NAMALWA (cell line): ENCODE results near the gene ZFP1.
"Not testable (repeated sequence)": the region's sequence is repeated elsewhere in the genome, so short reads cannot be mapped to it uniquely, and the experiment has no call there.

Experiments used
- DNase-seq: peaks from one replicate; pipeline ENCODE4 v3.0.0-alpha.2; 2015; ENCODE audit warnings: low spot score

The ZFP1 gene

GRCh38 chr16:75113541-75114121, 34.7 kb upstream of the ZFP1 start:
- DNase-seq: no peak

DNA sequence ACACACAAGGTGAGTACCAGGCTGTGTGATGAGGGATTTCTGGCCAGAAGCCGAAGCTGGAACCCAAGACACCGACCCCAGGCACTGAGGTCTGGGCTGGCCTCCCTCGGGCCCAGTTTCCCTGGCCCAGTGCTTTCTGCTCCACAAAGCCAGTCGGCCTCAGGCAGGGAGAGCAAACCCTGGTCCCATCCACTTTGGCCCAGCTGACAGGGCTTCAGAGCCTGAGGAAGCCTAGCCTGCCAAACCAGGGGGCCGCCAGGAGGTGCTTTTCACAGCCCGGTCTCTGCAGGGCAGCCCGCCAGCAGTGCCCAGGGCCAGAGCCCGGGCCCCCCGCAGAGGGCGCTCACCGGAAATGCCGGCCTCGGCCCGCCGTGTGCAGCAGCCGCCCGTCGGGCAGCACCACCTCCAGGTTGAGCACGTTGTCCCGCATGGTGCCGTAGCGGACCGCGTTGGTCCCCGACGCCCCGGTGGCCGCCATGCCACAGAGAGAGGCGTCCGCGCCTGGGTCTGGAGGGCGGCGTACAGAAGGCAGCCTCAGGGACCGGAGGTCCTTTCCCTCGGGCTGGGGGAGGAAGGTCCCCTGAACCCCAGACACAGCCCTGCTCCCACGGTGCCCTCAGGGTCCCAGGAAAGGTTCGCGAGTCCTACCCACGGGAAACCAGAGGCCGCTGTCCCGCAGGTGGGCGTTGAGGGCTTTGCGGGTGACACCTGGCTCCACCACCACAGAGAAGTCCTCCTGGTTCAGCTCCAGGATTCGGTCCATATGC, 34.0 kb upstream of the ZFP1 start:
- DNase-seq: no peak

DNA sequence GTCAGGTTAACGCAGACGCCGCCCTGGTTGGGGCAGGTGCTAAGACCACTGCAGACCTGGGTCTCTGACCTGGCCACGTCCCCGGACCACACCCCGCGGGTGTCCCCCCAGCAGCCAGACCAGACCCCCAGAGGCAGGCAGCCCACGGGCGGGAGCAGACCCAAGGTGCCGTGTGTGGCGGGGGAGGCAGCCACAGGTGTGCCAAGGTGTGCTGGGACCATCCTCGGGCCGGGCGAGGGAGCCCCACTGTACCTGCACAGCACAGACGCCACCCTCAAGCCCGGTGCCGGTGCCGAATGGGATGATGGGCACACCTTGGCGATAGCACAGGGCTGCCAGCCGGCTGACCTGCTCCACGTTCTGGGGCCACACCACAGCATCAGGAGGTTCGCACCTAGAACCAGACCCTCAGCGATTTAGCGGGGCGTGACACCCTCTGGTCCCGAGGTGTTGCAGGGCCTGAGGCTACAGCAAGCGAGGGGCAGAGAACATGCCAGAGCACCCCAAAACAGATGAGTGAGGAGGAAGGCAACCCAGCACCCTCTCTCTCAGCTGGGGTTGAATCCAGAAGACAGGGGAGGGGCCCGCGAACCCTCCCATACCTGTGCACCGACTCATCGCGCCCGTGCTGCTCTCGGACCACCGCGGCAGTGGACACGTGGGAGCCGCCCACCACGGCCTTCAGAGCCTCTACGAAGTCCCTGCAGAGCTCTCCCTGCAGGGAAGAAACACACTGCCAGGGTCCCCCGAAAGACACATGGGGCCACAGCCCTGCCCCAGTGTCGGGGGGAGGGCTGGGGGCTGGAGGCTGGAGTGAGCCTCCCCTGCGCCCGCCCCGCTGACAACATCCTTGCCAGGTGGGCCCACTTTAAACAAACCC, 33.1 kb upstream of the ZFP1 start:
- no peak for DNase-seq

DNA sequence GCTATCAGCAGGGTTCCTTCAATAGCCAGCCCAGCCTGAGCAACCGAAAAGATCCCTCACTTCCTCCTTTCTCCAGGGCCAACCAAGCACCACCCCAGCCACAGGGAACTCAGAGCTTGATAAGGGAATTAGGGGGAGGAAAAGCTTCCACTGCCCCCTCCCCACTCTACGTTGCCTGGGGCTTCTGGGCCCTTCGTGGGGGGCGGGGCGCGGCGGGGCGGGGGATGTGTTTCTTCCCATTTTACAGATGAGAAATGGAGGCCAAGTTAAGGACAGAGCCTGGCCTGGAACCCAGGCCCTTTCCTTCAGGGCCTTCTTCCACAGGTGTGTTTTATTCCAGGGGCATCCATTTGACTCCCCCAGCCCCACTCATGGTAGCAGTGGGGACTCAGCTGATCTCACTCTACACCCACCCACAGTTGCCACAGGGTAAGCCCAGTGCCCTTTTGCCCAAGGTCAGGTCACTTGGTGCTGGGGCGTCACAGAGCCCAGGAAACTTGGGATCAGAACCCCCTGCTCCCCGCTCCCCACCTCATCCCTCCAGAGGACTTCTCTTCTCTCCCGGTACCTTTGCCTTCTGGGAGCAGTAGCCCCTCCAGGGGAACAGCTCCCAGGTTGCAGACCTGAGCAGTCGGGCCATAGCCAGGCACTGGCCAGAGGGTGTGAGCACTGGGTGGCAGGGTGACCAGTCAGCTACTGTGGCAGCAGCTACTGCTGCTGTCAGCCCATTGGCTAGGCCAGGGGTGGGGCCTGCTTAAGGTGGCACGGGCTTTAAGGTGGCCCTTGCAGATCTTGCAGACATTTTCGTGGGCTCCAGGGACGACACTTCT, 32.0 kb upstream of the ZFP1 start, which contains the start of gene LDHD:
TSS of gene LDHD (minus strand) at position 700 of the 830 bp plus-strand sequence. CDS start at position 640, 60 bp downstream.
- no peak for DNase-seq

DNA sequence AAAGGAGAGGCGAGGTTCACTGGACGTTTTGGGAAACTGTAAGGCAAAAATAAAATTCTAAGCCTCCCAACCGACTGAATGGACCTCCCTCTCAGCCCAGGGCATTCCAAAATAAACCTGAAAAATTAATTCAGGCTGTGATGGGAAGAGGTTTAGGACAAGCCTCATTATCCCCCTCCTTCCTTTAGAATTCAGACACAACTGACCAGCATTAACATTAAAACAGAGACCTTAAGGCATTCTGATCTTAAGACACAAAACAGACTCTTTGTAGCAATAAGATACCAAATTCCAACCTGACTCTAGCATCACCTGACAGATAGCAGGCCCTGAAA, 31.4 kb upstream of the ZFP1 start:
- DNase-seq: no peak

- DNase-seq: no peak
Observed at GRCh38 chr16:75118943-75119539, 29.3 kb upstream of the ZFP1 start.

DNA sequence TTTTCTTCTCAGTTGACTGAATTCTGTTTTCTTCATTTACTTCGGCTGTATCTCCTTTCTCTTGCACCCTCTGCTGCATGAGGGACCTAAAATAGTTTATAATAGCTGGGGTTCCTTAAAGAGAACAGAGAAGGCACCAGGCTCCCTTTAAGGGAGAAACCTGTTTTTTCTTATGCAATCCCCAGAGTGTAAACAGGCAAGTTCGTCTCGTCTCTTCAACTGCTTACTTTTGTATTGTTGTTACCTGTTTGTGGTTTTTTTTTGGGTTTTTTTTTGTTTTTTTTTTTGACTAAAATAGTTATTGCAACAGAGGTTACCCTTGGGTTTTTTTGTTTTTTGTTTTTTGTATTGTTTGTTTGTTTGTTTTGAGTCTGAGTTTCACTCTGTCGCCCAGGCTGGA, 28.1 kb upstream of the ZFP1 start:
- no peak for DNase-seq

- no peak for DNase-seq
Observed at GRCh38 chr16:75121949-75122568, 26.3 kb upstream of the ZFP1 start.

GRCh38 chr16:75122609-75123008, 25.7 kb upstream of the ZFP1 start:
- no peak for DNase-seq

DNA sequence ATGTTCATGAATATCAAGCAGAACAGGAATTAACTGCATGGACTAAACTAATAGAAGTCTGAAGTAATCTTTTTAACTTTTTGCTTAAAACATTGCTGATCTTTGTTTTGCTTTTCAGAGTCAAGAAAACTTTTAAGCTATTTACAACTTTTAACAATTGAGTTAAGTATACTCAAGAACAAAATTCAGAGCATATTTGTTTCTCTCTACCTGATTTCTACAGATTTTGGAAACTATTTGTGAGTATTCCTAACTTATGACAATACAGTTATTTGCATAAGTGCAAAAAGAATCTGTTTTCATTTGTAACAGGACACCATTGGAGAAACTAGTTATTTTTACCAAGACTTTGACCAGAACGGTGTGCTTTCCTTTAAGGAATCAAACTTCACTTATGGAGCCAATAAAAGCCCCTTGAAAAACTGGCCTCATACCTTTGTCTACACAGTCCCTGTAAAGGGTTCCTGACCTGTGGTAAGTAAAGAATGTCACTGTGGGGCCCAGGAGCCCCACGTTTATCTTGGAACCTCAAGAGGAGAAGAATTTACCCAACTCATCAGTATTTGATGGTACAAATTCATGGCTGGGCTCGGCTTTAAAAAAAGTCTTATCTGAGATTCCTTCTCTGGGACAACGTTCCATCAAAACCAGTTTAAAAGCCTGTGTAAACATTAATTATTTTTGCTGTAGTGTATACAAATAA, 20.5 kb upstream of the ZFP1 start:
- DNase-seq: no peak

DNA sequence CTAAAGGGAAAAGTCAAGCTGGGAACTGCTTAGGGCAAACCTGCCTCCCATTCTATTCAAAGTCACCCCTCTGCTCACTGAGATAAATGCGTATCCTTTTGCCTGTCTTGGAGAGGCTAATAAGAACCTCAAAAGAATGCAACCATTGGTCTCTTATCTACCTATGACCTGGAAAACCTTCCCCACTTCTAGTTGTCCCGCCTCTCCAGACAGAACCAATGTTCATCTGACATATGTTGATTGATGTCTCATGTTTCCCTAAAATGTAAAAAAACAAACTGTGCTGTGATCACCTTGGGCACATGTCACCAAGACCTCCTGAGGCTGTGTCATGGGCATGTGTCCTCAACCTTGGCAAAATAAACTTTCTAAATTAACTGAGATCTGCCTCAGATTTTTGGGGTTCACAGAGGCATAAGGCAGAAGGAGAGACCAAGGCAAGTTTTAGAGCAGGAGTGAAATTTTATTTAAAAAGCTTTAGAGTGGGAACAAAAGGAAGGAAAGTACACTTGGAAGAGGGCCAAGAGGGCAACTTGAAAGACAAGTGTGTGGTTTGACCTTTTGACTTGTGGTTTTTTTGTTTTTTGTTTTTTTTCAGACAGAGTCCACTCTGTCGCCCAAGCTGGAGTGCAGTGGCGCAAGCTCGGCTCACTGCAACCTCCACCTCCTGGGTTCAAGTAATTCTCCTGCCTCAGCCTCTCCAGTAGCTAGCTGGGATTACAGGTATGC, 18.7 kb upstream of the ZFP1 start:
- not testable (repeated sequence) for DNase-seq

DNA sequence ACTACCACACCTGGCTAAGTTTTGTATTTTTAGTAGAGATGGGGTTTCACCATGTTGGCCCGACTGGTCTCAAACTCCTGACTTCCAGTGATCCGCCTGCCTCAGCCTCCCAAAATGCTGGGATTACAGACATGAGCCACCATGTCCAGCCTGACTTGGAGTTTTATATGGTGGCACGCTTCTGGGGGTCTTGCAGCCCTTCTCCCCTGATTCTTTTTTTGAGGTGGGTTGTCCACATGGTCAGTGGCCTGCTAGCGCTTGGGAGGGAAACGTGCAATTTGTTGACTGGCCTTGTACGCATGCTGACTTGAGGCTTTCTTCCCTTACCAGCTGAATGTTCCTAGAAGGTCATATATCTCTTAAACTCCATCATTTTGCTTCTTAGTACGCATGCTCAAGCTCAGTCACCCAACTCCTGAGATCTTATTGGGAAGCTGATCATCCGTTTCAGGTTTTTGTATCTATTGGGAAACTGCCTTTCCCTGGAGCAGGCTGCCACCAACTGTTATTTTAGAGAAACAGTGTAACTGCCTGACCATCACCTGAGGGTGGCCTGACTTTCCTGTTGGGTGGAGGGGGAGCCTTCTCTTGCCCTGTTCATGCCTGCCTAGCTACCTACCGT, 18.1 kb upstream of the ZFP1 start:
- DNase-seq: no peak

DNA sequence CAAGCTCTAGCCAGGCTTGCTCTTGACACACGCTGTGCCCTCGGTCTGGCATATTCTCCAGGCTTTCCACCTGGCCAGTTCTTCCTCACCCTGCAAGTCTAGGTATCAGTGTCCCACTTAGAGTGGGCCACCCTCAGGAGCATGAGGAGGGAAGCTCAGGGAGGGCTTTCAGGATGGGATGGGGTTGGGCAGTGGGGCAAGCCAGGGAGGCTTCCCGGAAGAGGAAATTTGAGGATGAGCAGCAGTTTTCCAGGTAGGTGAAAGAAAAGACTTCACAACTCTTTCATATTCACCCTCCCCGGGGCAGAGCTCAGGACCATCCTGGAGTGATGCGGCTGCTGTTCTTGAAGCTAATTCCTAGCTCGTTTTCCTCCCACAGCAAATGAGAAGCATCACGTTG, 17.2 kb upstream of the ZFP1 start:
- DNase-seq: no peak

GRCh38 chr16:75138233-75138632, 10.1 kb upstream of the ZFP1 start:
- DNase-seq: no peak

DNA sequence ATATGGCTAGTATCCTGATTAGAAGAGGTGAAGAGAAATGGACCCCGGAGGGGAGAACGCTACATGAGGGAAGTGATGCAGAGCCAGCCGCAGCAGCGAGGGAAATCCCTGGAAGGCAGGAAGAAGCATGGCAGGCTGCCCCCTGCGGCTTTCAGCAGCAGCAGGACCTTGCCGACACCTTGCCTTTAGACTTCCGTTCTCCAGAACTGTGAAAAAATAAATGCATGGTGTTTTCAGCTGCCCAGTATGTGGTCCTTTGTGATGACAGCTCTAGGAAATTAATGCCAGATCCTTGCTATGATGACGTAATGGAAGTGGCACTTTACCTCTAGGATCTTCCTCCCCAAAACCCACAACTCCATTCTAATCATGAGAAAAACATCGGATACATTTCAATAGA, 9.7 kb upstream of the ZFP1 start:
- DNase-seq: no peak

DNA sequence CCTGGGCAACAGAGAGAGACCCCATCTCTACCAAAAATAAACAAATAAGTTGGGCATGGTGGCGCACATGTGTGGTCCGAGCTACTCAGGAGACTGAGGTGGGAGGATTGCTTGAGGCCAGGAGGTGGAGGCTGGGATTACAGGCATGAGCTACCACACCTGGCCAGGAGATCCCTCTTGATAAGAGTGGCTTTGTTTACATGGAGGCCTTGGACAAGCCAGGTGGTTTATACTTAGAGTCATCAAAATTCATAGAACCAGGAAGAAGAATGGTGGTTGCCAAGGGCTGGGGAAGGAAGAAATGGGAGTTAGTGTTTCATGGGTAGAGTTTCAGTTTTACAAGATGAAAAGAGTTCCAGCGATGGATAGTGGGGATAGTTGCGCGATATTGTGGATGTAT, 8.8 kb upstream of the ZFP1 start:
- DNase-seq: no peak

DNA sequence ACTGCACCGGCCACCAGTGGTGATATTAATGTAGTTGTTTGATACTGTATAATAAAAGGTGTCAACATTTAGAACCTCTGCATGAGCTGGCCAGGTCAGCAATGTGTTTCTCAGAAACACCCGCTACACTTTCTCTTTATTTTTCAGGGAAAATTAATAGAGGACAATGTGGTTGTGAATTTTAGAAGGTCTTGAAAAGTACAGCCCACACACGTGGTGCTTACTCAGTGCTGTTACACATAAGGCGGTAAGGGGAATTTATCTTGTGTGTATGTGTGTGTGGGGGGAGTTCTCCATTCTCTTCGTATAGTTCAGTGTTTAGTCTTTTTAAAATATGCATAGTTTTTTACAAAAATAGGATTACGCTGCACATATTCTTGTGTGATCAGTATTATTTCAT, 4.4 kb upstream of the ZFP1 start:
- no peak for DNase-seq

GRCh38 chr16:75147968-75148310, 385 bp upstream of the ZFP1 start:
- no peak for DNase-seq

- no peak for DNase-seq
Observed at GRCh38 chr16:75151798-75152197, 3.5 kb downstream of the ZFP1 start.

- DNase-seq: no peak
Observed at GRCh38 chr16:75152635-75153034, 4.3 kb downstream of the ZFP1 start.
